Loucy (cell line): ENCODE data around the gene SEC63.
"Not testable (repeated sequence)": the region's sequence is repeated elsewhere in the genome, so short reads cannot be mapped to it uniquely, and the experiment has no call there.

ENCODE experiments used
- H2AFZ ChIP-seq: fragments of 200-600 bp; sonication (generic); 2 replicates; pipeline ENCODE4 v1.6.0; 2016; ENCODE audit warnings: antibody characterized with exemption, mild to moderate bottlenecking, low read length, moderate library complexity
- H3F3A ChIP-seq: fragments of 200-600 bp; 2 replicates; pipeline ENCODE4 v1.6.0; 2016; ENCODE audit warnings: antibody characterized with exemption, low read depth, mild to moderate bottlenecking
- H3K27me3 ChIP-seq: fragments of 200-600 bp; sonication (generic); 2 replicates; pipeline ENCODE4 v1.6.1; 2014; ENCODE audit warnings: low read length, mild to moderate bottlenecking; ENCODE audit not compliant: insufficient read depth, poor library complexity, severe bottlenecking
- H3K36me3 ChIP-seq: fragments of 200-600 bp; sonication (generic); 2 replicates; pipeline ENCODE4 v1.6.1; 2016; ENCODE audit warnings: low read length; ENCODE audit not compliant: insufficient read depth
- H3K4me1 ChIP-seq: fragments of 200-600 bp; sonication (generic); 2 replicates; pipeline ENCODE4 v1.5.1; 2014; ENCODE audit warnings: low read length, mild to moderate bottlenecking; ENCODE audit not compliant: insufficient read depth, poor library complexity, severe bottlenecking
- H3K4me2 ChIP-seq: fragments of 200-600 bp; sonication (generic); 2 replicates; pipeline ENCODE4 v1.6.0; 2014; ENCODE audit warnings: antibody characterized with exemption, low read length, low read depth, mild to moderate bottlenecking; ENCODE audit not compliant: poor library complexity, severe bottlenecking
- H3K4me3 ChIP-seq: fragments of 200-600 bp; sonication (generic); 2 replicates; pipeline ENCODE4 v1.5.1; 2014; ENCODE audit warnings: low read length, mild to moderate bottlenecking, mixed read lengths; ENCODE audit not compliant: poor library complexity, severe bottlenecking
- H3K79me2 ChIP-seq: fragments of 200-600 bp; sonication (generic); 2 replicates; pipeline ENCODE4 v1.6.1; 2014; ENCODE audit warnings: low read length; ENCODE audit not compliant: insufficient read depth
- H3K9ac ChIP-seq: fragments of 200-600 bp; sonication (generic); 2 replicates; pipeline ENCODE4 v1.6.0; 2014; ENCODE audit warnings: mild to moderate bottlenecking, low read depth, low read length, moderate library complexity; ENCODE audit not compliant: poor library complexity, severe bottlenecking
- H3K9me2 ChIP-seq: fragments of 200-600 bp; sonication (generic); replicated peaks from 2 replicates; pipeline ENCODE4 v1.6.1; 2016; ENCODE audit warnings: low read depth, low read length, mixed read lengths
- H3K9me3 ChIP-seq: fragments of 200-600 bp; sonication (generic); 2 replicates; pipeline ENCODE4 v1.6.1; 2014; ENCODE audit warnings: mild to moderate bottlenecking, antibody characterized with exemption, low read length, low read depth; ENCODE audit not compliant: insufficient read depth
- H4K20me1 ChIP-seq: fragments of 200-600 bp; sonication (generic); 2 replicates; pipeline ENCODE4 v1.6.0; 2014; ENCODE audit warnings: antibody characterized with exemption, low read length, mild to moderate bottlenecking; ENCODE audit not compliant: insufficient read depth, poor library complexity, severe bottlenecking
- EZH2phosphoT487 ChIP-seq: fragments of 200-600 bp; IDR thresholded peaks from 2 replicates; pipeline ENCODE4 v1.6.1; 2018; ENCODE audit warnings: antibody characterized with exemption, mild to moderate bottlenecking, moderate library complexity, borderline replicate concordance
- TF ChIP-seq, protein P1 (sequence below): fragments of 200-600 bp; sonication (generic); conservative IDR thresholded peaks from 2 replicates; pipeline ENCODE4 v1.5.1; 2014; ENCODE audit warnings: mild to moderate bottlenecking, antibody characterized with exemption, low read length

SEC63 gene

GRCh38 chr6:107959392-107959791 lies 1.4 kb upstream of the SEC63 start:
- Histone ChIP-seq H3F3A (no peaks in the 10 kb centered on the region), H4K20me1 (peaks cover 32% of the 10 kb centered on the region), H3K4me2 (no peak overlapping the region), H3K4me1 (peaks cover 24% of the 10 kb centered on the region), H3K27me3 (peaks cover 5% of the 10 kb centered on the region), H3K9ac (no peak overlapping the region), H3K79me2 (peaks cover 36% of the 10 kb centered on the region), H3K36me3 (no peaks in the 10 kb centered on the region), H3K9me2 (no peaks in the 10 kb centered on the region), H3K9me3 (no peaks in the 10 kb centered on the region), H3K4me3 (no peak overlapping the region), H2AFZ (no peak overlapping the region)
- no peak for TF ChIP-seq EZH2phosphoT487
- TF ChIP-seq, protein P1, sequence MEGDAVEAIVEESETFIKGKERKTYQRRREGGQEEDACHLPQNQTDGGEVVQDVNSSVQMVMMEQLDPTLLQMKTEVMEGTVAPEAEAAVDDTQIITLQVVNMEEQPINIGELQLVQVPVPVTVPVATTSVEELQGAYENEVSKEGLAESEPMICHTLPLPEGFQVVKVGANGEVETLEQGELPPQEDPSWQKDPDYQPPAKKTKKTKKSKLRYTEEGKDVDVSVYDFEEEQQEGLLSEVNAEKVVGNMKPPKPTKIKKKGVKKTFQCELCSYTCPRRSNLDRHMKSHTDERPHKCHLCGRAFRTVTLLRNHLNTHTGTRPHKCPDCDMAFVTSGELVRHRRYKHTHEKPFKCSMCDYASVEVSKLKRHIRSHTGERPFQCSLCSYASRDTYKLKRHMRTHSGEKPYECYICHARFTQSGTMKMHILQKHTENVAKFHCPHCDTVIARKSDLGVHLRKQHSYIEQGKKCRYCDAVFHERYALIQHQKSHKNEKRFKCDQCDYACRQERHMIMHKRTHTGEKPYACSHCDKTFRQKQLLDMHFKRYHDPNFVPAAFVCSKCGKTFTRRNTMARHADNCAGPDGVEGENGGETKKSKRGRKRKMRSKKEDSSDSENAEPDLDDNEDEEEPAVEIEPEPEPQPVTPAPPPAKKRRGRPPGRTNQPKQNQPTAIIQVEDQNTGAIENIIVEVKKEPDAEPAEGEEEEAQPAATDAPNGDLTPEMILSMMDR: no peak

DNA sequence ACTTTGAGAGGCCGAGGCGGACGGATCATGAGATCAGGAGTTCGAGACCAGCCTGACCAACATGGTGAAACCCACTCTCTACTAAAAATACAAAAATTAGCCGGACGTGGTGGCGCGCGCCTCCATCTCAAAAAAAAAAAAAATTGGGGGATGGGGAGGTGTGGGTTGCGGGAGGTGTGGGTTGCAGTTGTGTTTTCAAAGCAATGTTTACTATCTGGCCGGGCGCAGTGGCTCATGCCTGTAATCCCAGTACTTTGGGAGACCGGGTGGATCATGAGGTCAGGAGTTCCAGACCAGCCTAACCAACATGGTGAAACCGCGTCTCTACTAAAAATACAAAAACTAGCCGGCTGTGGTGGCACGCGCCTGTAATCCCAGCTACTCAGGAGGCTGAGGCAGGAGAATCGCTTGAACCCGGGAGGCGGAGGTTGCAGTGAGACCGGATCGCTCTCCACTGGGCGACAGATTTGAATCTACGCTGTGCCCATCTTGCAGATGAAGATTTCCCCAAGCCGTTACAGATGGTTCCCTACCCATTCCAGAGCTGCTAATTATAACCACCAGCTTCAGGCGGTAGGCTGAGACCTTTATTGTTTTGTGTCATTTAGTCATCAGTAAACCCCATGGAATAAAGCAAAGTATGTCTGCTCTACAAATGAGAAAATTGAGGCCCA lies 818 bp upstream of the SEC63 start:
- H3K36me3 ChIP-seq, H3F3A ChIP-seq, H3K9me3 ChIP-seq, H3K9me2 ChIP-seq, H3K27me3 ChIP-seq: not testable (repeated sequence)
- Histone ChIP-seq H3K9ac (peak overlapping the region; percentile 62), H3K4me3 (peak overlapping the region; percentile 80), H3K4me1 (peaks cover 25% of the 10 kb centered on the region), H2AFZ (peak overlapping the region; percentile 63; the same call in 1 of the 2 replicates), H3K4me2 (peak overlapping the region; percentile 71), H4K20me1 (peaks cover 34% of the 10 kb centered on the region), H3K79me2 (peaks cover 39% of the 10 kb centered on the region)

DNA sequence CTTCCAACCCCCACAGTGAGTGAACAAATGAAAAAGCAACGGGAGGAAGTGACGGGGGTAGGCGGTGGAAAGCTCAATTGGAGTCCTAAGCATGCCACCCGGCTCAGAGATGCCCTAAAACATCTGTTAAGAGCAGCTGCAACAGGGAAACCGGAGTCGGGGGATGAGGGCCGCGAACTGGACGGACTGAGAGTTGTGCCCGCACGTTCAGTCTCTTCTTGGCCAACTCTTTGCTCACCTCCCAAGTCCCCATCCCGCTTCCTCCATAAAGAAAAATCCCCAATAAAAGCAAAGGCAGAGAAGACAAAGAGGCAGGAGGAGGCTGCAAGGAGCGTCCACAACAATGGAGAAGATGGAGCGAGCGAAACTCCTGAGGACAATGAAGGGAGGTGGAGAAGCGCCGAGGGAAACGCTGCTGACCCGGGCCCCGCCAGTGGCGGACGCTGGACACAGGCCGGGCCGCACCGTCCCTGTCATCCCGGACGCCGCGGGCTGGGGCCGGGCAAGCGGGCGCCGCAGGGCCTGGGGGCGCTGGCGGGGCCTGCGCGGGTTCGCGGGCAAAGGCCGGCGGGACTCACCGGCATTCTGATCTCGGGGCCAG lies 600 bp downstream of the SEC63 start:
- H3F3A ChIP-seq: no peaks in the 10 kb centered on the region
- no peaks in the 10 kb centered on the region for H3K9me3 ChIP-seq
- peak overlapping the region; percentile 89 for H3K9ac ChIP-seq
- H3K4me3 ChIP-seq: peak overlapping the region; percentile 80
- H3K27me3 ChIP-seq: peaks cover 5% of the 10 kb centered on the region
- H3K79me2 ChIP-seq: peaks cover 50% of the 10 kb centered on the region
- TF ChIP-seq EZH2phosphoT487: no peak
- TF ChIP-seq, protein P1: no peak
- no peaks in the 10 kb centered on the region for H3K36me3 ChIP-seq
- H4K20me1 ChIP-seq: peaks cover 42% of the 10 kb centered on the region
- peak overlapping the region; percentile 75 for H2AFZ ChIP-seq
- peak overlapping the region; percentile 94 for H3K4me2 ChIP-seq
- H3K9me2 ChIP-seq: no peaks in the 10 kb centered on the region
- H3K4me1 ChIP-seq: peaks cover 29% of the 10 kb centered on the region
